HepG2 (cell line): ENCODE results near the gene RANBP3. TPM values are rescaled to one million over a fixed set of nuclear protein-coding genes. Genes with fewer than 3 reads are reported as not detected.
"Not testable (repeated sequence)": the region's sequence is repeated elsewhere in the genome, so short reads cannot be mapped to it uniquely, and the experiment has no call there.

ENCODE experiments used
- ATAC-seq: fragments of 200-7000 bp; cut with Tn5 transposase; 3 replicates; pipeline ENCODE4 v1.9.1; 2020; ENCODE audit warnings: mild to moderate bottlenecking, moderate library complexity
- BruUV-seq: library from RNA; stranded (reverse); fragments of 400-500 nt; replicated peaks from 2 replicates; lab custom pipeline; 2021; lab: Mats Ljungman, UMichigan
- CTCF ChIA-PET: fragments of 300-600 bp; formaldehyde crosslinking; extraction: SDS; loops from one replicate; lab custom pipeline; 2021; ENCODE audit warnings: low total read pairs, inconsistent platforms, low intra/inter-chr PET ratio; lab: Yijun Ruan, JAX
- POLR2A ChIA-PET: fragments of 350-600 bp; sonication (Branson Sonifier 250); formaldehyde crosslinking; loops from one replicate; lab custom pipeline; 2020; ENCODE audit warnings: antibody characterized with exemption, inconsistent platforms; lab: Yijun Ruan, JAX
- DNase-seq: peaks from one replicate; pipeline ENCODE4 v3.0.0-alpha.2; 2015; ENCODE audit warnings: low spot score
- FAIRE-seq: peaks from 3 replicates; lab custom pipeline; 2011; peaks lifted over from hg19 to GRCh38; lab: Jason Lieb, UNC
- H2AFZ ChIP-seq: one replicate; pipeline ENCODE4 v1.6.1; 2011; ENCODE audit warnings: low read length, inconsistent platforms
- H3K27ac ChIP-seq: fragments of 300-600 bp; 3 replicates; pipeline ENCODE4 v1.8.0; 2011; ENCODE audit warnings: mixed run types, mild to moderate bottlenecking, mixed read lengths, low read length, inconsistent platforms; ENCODE audit not compliant: insufficient read depth; ENCODE audit errors: extremely low read length
- H3K27me3 ChIP-seq, 2 experiments: fragments of 200-600 bp in 1 of 2; 2 replicates in 1 of 2; 3 replicates in 1 of 2; pipeline versions ENCODE4 v1.6.0 to v1.8.0; 2011; ENCODE audit warnings: low read length in 2 of 2, mild to moderate bottlenecking in 2 of 2, moderate library complexity in 2 of 2, inconsistent platforms in 1 of 2; ENCODE audit not compliant: insufficient read depth in 2 of 2, control insufficient read depth in 1 of 2
- H3K36me3 ChIP-seq, 2 experiments: fragments of 200-600 bp in 1 of 2; replicated peaks in 1 of 2; 2 replicates in 1 of 2; 3 replicates in 1 of 2; pipeline versions ENCODE4 v1.5.1 to v1.8.0; 2011; ENCODE audit warnings: low read length in 2 of 2, inconsistent platforms in 1 of 2; ENCODE audit not compliant: insufficient read depth in 2 of 2, control insufficient read depth in 1 of 2
- H3K4me1 ChIP-seq: 2 replicates; pipeline ENCODE4 v1.5.1; 2012; ENCODE audit warnings: low read length, inconsistent platforms; ENCODE audit not compliant: insufficient read depth
- H3K4me2 ChIP-seq: 2 replicates; pipeline ENCODE4 v1.6.0; 2011; ENCODE audit warnings: low read depth, low read length, inconsistent platforms
- H3K4me3 ChIP-seq, 3 experiments: fragments of 200-600 bp in 1 of 3; sonication (generic), shearing (Covaris generic) in 1 of 3; replicated peaks in 1 of 3; 2 replicates each; pipeline ENCODE4 v1.5.1; 2011 to 2016; ENCODE audit warnings: low read length in 3 of 3, inconsistent platforms in 2 of 3, low read depth in 2 of 3, mild to moderate bottlenecking in 2 of 3, control low read depth in 1 of 3, mixed read lengths in 1 of 3; ENCODE audit not compliant: insufficient read depth in 1 of 3
- H3K79me2 ChIP-seq: one replicate; pipeline ENCODE4 v1.6.1; 2011; ENCODE audit warnings: low read length, inconsistent platforms; ENCODE audit not compliant: insufficient read depth
- H3K9ac ChIP-seq: 2 replicates; pipeline ENCODE4 v1.6.0; 2011; ENCODE audit warnings: mild to moderate bottlenecking, low read depth, low read length, inconsistent platforms; ENCODE audit not compliant: insufficient read depth
- H3K9me3 ChIP-seq: 2 replicates; pipeline ENCODE4 v1.5.1; 2012; ENCODE audit warnings: mild to moderate bottlenecking, low read length
- H4K20me1 ChIP-seq: 2 replicates; pipeline ENCODE4 v1.6.0; 2011; ENCODE audit warnings: inconsistent platforms, mild to moderate bottlenecking, low read length, moderate library complexity; ENCODE audit not compliant: insufficient read depth
- ARNT ChIP-seq: fragments of 450-650 bp; IDR thresholded peaks from 2 replicates; pipeline ENCODE4 v1.6.1; 2017
- CCDC6 ChIP-seq: sonication (generic); formaldehyde crosslinking; IDR thresholded peaks from 2 replicates; pipeline ENCODE4 v1.8.1; 2022; ENCODE audit warnings: mild to moderate bottlenecking, missing genetic modification reagents, moderate library complexity
- KLF15 ChIP-seq: sonication (generic); formaldehyde crosslinking; IDR thresholded peaks from 2 replicates; pipeline ENCODE4 v1.8.1; 2023; ENCODE audit warnings: borderline replicate concordance, mild to moderate bottlenecking, inconsistent platforms, missing genetic modification reagents, mixed read lengths
- ZNF263 ChIP-seq: sonication (generic); formaldehyde crosslinking; IDR thresholded peaks from 2 replicates; pipeline ENCODE4 v1.4.0; 2020; ENCODE audit warnings: missing genetic modification reagents
- ZNF468 ChIP-seq: sonication (generic); formaldehyde crosslinking; IDR thresholded peaks from 2 replicates; pipeline ENCODE4 v1.8.0; 2022; ENCODE audit warnings: mild to moderate bottlenecking, moderate library complexity, missing genetic modification reagents
- ZNF543 ChIP-seq: sonication (generic); formaldehyde crosslinking; IDR thresholded peaks from 2 replicates; pipeline ENCODE4 v1.4.0; 2020; ENCODE audit warnings: mild to moderate bottlenecking, missing genetic modification reagents
- ZNF564 ChIP-seq: sonication (generic); formaldehyde crosslinking; IDR thresholded peaks from 2 replicates; pipeline ENCODE4 v1.8.1; 2023; ENCODE audit warnings: mild to moderate bottlenecking, missing genetic modification reagents
- ZNF574 ChIP-seq: sonication (generic); formaldehyde crosslinking; IDR thresholded peaks from 2 replicates; pipeline ENCODE4 v1.4.0; 2020; ENCODE audit warnings: missing genetic modification reagents
- WGBS: methylation state at CpG from one replicate; pipeline ENCODE4 v1.1.6; 2017; ENCODE audit warnings: low lambda C conversion rate; 5-methylcytosine and 5-hydroxymethylcytosine counted together
- in situ Hi-C: cut with HindIII; loops from 2 replicates; pipeline ENCODE4 v1.10.0; 2017; ENCODE audit warnings: low pct_unique_long_range_greater_than_20kb; ENCODE audit not compliant: extremely low pct_ligation_motif_present
- intact Hi-C: fragments of 100-400 bp; cut with micrococcal nuclease; formaldehyde crosslinking; loops from one replicate; pipeline ENCODE4 v1.10.0; 2022; ENCODE audit not compliant: unreplicated experiment
- polyA plus RNA-seq, 8 experiments: library from polyadenylated mRNA; depleted of rRNA in 3 of 8; stranded (reverse) in 7 of 8; unstranded in 1 of 8; fragments of >200 nt; fragmentation: Illumina TruSeq in 4 of 8; extraction: Trizol in 4 of 8; gene quantifications; 2 replicates each; pipeline versions ENCODE4 v1.2.1 to v1.2.3, GENCODE V29; 2011 to 2016; ENCODE audit warnings: low read depth in 4 of 8, missing spikeins in 1 of 8, mixed read lengths in 1 of 8; ENCODE audit not compliant: insufficient read depth in 1 of 8
- total RNA-seq, 5 experiments: library from RNA; depleted of rRNA; stranded (reverse); fragments of >200 nt; fragmentation: Illumina TruSeq; extraction: Trizol; gene quantifications; 2 replicates each; pipeline ENCODE4 v1.2.3, GENCODE V29; 2016; ENCODE audit warnings: low read depth in 1 of 5
- TF ChIP-seq, protein P1 (sequence below): sonication (generic); formaldehyde crosslinking; IDR thresholded peaks from 2 replicates; pipeline ENCODE4 v1.5.0; 2020; ENCODE audit warnings: missing genetic modification reagents, mild to moderate bottlenecking, borderline replicate concordance

The RANBP3 gene
- total and polyA plus RNA-seq, 2 of the 13 experiments (the other 11 are each of a cell fraction or from before 2014, with no cell fraction given), result 39.5 to 149 TPM

GRCh38 chr19:6026390-6027227, 48.7 kb upstream of the RANBP3 start (continued):
- TF ChIP-seq ZNF543 (CRISPR knock-in tag) (no peak), ZNF564 (no peak), ZNF574 (CRISPR knock-in tag) (no peak), ARNT (no peak), ZNF468 (CRISPR knock-in tag) (no peak), CCDC6 (no peak), KLF15 (CRISPR knock-in tag) (no peak)
- TF ChIP-seq, protein P1, sequence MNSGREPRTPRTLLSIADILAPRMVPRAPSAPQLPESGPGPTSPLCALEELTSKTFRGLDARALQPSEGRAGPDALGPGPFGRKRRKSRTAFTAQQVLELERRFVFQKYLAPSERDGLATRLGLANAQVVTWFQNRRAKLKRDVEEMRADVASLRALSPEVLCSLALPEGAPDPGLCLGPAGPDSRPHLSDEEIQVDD (CRISPR knock-in tag), result no peak

- H2AFZ ChIP-seq, H3K36me3 ChIP-seq, H3K27ac ChIP-seq, H4K20me1 ChIP-seq, POLR2A ChIA-PET, H3K79me2 ChIP-seq, H3K4me2 ChIP-seq, CTCF ChIA-PET, DNase-seq, ATAC-seq, H3K4me3 ChIP-seq, H3K9ac ChIP-seq, BruUV-seq, H3K9me3 ChIP-seq, FAIRE-seq: not testable (repeated sequence)
- intact Hi-C loops (loop anchor here (10.0 kb wide), 1 partner anchor 220 kb away; the partner anchor contains the start of gene NRTN), in situ Hi-C loops (loop anchor here (5.0 to 25.0 kb wide), 3 partner anchors 37 to 288 kb away; no protein-coding TSS in a partner anchor)
- Histone ChIP-seq H3K4me1 (peaks cover 39% of the 10 kb centered on the region), H3K27me3 (peaks cover 2 to 21% of the 10 kb centered on the region in 2 experiments)
- WGBS, result 79% methylated on average over 27 of the region's 27 CpGs
- TF ChIP-seq ZNF263 (CRISPR knock-in tag), result peak; percentile 81
These were observed 46.8 kb upstream of the RANBP3 start for GRCh38 chr19:6024756-6025155.
